Heart right ventricle (tissue), 16 donors: ENCODE measurements around the gene POGLUT2. TPM values are rescaled to one million over a fixed set of nuclear protein-coding genes. Genes with fewer than 3 reads are reported as not detected.

ENCODE experiments used
- ATAC-seq, 8 donors: fragments of 200-7000 bp; cut with Tn5 transposase; one replicate each; pipeline ENCODE4 v1.9.1; 2020; ENCODE audit warnings: mild to moderate bottlenecking in 8 of 8, moderate library complexity in 8 of 8, moderate number of reproducible peaks in 1 of 8
- DNase-seq, 2 donors: peaks; one replicate each; pipeline ENCODE4 v3.0.0-alpha.2; 2020
- H3K27ac ChIP-seq, 10 donors: fragments of 200-600 bp; sonication (generic) in 2 of 10; one replicate each; pipeline versions ENCODE4 v1.5.0 to v1.8.0; 2020 to 2022; ENCODE audit warnings: mild to moderate bottlenecking in 3 of 10
- H3K27me3 ChIP-seq, 7 donors: fragments of 200-600 bp; one replicate each; pipeline ENCODE4 v1.8.0; 2021 to 2022; ENCODE audit warnings: mild to moderate bottlenecking in 2 of 7
- H3K36me3 ChIP-seq, 9 donors: fragments of 200-600 bp; sonication (generic) in 1 of 9; one replicate each; pipeline versions ENCODE4 v1.5.0 to v1.8.0; 2020 to 2022; ENCODE audit warnings: mild to moderate bottlenecking in 2 of 9
- H3K4me1 ChIP-seq, 9 donors: fragments of 200-600 bp; sonication (generic) in 1 of 9; one replicate each; pipeline versions ENCODE4 v1.5.0 to v1.8.0; 2020 to 2022; ENCODE audit warnings: mild to moderate bottlenecking in 4 of 9
- H3K4me3 ChIP-seq, 10 donors: fragments of 200-600 bp; sonication (generic) in 2 of 10; one replicate each; pipeline versions ENCODE4 v1.5.0 to v1.8.0; 2020 to 2022; ENCODE audit warnings: mild to moderate bottlenecking in 7 of 10, moderate library complexity in 2 of 10
- H3K9me3 ChIP-seq, 11 donors: fragments of 200-600 bp in 10 of 11; sonication (generic) in 2 of 11; one replicate each; pipeline versions ENCODE4 v1.5.0 to v1.8.0; 2013 to 2022; ENCODE audit warnings: mild to moderate bottlenecking in 2 of 11, control low read depth in 1 of 11, moderate library complexity in 1 of 11
- whole genome bisulfite sequencing, 2 donors: extraction: QIAGEN DNeasy Blood & Tissue Kit; methylation state at CpG; one replicate each; pipeline ENCODE4 v1.1.7; 2013; ENCODE audit warnings: inconsistent platforms in 1 of 2; 5-methylcytosine and 5-hydroxymethylcytosine counted together
- intact Hi-C, 10 donors: fragments of 100-400 bp; cut with DNase I; formaldehyde crosslinking; loops; one replicate each; pipeline versions ENCODE4 v1.11.1 to v1.14.2; 2022
- polyA plus RNA-seq, 2 donors: library from polyadenylated mRNA; stranded (reverse); fragments of 200-250 nt; gene quantifications; one replicate each; pipeline ENCODE4 v1.2.3, GENCODE V29; 2013
- total RNA-seq, 10 donors: library from RNA; stranded (reverse); fragmentation: NEBNext Ultra II Directional in 3 of 10; extraction: Animal tissue kit (Norgen Biotek cat#: 25700) in 3 of 10; gene quantifications; one replicate each; pipeline versions ENCODE4 v1.2.1 to v1.2.4, GENCODE V29; 2021 to 2023
- TF ChIP-seq, protein P1 (sequence below), 9 donors: fragments of 200-600 bp; sonication (generic) in 2 of 9; IDR thresholded peaks; one replicate each; pipeline versions ENCODE4 v1.5.0 to v1.8.0; 2021 to 2022; ENCODE audit warnings: antibody characterized with exemption in 9 of 9, mild to moderate bottlenecking in 5 of 9, moderate library complexity in 1 of 9
- donor health status: Arrhythmogenic right ventricular cardiomyopathy.
- donor health status: ischemic (EF 13 %, LVEDD 7.1; RV severe dilation, severe dysfunction).
- donor health status: healthy with polysubstance abuse.
- donor health status: DM: no; HTN: yes; CAD: no.
- donor health status: DM: no; HTN: no; CAD: no.
- donor health status: ischemic (EF 25% LVEDD 6.9; RV normal size, moderate dysfunction).
- donor health status: ischemic (EF 25% LVEDD 5.7; RV mildly dilated, moderate dysfunction).
- donor health status: healthy.
- donor health status: DM: yes; HTN: yes; CAD: no.
- donor health status: Ischemic cardiomyopathy.
- donor health status: ischemic (EF 35%, LVEDD 5.7; RV mildly dilated, moderate dysfunction).
- donor health status: nonischemic (EF 11% LVEDD 7.7; RV severe dilation, severe dysfunction).
- donor health status: DM: yes; HTN: yes; CAD: no.
- donor health status: PGD.
- donor health status: ischemic (EF 29% LVEDD 5.4; RV normal size, mild dysfunction).
- donor health status: nonischemic (EF 23%, LVEDD 6.1; RV moderate dilation, normal function).

POGLUT2 gene
- total and polyA plus RNA-seq, 12 donors: 1.9 to 5.4 (median 2.8) TPM

DNA sequence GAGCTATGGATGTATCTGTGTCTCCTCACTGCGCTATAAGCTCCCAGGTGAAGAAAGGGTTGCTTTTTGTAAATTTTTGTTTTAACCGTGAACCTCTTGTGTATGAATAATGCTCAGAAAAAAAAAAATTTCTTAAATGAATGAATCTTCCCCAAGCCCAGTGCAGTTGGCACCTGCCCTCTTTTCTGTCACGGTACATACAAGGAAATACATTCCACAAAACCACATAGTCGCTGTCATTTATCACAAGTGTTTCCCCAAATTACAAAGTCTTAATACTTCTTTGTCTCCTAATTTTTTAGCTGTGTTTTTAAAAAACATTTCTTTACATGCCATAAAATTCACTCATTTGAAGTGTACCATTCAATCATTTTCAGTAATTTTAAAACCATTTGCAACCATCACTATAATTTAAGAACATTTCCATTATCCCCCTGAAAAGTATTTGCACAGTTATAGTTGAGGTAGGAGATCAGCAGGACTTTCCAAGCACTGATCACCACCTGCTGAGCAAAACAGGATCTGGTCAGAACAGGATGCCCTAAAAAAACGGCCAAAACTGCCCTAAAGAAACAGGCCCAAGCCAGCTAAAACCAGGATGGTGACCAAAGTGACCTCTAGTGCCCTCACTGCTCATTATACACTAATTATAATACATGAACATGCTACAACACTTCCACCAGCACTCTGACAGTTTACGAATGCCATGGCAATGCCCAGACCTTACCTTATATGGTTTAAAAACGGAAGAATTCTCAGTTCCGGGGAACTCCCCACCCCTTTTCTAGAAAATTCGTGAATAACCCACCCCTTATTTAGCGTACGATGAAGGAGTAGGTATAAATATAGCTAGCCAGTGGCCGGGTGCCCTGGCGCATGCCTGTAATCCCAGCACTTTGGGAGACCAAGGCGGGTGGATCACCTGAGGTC, 23.9 kb downstream of the POGLUT2 start:
- Histone ChIP-seq H3K36me3 (no peaks in the 10 kb centered on the region), H3K27me3 (no peaks in the 10 kb centered on the region), H3K4me3 (no peak overlapping the region), H3K9me3 (no peaks in the 10 kb centered on the region), H3K27ac (peak overlapping the region in 1 of 10 donors; percentile 93), H3K4me1 (peaks cover 0 to 30% (median 12%) of the 10 kb centered on the region in 9 donors)
- DNase-seq (no peak), ATAC-seq (no peak)
- intact Hi-C loops: loop anchor here in 3 of 10 donors (2.0 to 10.0 kb wide), 3 partner anchors 24 to 180 kb away; partner anchors contain the start of genes TPP2 (in 2 of the 3), BIVM (in 1 of the 3), ERCC5 (in 1 of the 3) and POGLUT2 (in 1 of the 3)
- TF ChIP-seq, protein P1, sequence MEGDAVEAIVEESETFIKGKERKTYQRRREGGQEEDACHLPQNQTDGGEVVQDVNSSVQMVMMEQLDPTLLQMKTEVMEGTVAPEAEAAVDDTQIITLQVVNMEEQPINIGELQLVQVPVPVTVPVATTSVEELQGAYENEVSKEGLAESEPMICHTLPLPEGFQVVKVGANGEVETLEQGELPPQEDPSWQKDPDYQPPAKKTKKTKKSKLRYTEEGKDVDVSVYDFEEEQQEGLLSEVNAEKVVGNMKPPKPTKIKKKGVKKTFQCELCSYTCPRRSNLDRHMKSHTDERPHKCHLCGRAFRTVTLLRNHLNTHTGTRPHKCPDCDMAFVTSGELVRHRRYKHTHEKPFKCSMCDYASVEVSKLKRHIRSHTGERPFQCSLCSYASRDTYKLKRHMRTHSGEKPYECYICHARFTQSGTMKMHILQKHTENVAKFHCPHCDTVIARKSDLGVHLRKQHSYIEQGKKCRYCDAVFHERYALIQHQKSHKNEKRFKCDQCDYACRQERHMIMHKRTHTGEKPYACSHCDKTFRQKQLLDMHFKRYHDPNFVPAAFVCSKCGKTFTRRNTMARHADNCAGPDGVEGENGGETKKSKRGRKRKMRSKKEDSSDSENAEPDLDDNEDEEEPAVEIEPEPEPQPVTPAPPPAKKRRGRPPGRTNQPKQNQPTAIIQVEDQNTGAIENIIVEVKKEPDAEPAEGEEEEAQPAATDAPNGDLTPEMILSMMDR (IDR thresholded peaks at IDR 0.05): no peak
- 91 to 92% methylated on average over 14 of the region's 14 CpGs for WGBS, 2 donors

DNA sequence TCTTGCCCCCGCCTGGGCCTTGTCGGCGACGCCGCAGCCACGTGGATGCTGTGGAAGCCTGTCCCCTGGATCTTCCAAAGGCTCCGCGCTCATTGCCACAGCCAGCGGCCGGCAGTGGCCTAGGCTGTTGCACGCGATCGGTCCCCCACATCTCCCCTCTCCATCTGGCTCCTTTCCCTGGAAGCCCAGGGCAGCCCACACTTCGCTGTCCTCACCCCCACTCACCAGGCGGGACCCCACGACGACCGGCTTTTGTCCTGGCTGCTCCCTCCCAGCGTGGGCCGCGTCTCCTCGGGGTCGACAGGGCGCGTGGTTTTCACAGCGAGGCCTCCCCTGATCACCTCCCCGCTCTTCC, 24.6 kb downstream of the POGLUT2 start:
- H3K36me3 ChIP-seq: no peaks in the 10 kb centered on the region
- H3K4me1 ChIP-seq: peaks cover 0 to 30% (median 12%) of the 10 kb centered on the region in 9 donors
- WGBS, 2 donors: 59 to 68% methylated on average over 27 of the region's 27 CpGs
- DNase-seq (peak; percentile 8 to 23), ATAC-seq (peak in 6 of 8 donors; percentile 7 to 37 (median 28))
- intact Hi-C loops: loop anchor here in 3 of 10 donors (2.0 to 10.0 kb wide), 3 partner anchors 25 to 179 kb away; partner anchors contain the start of genes TPP2 (in 2 of the 3), BIVM (in 1 of the 3), ERCC5 (in 1 of the 3) and POGLUT2 (in 1 of the 3)
- peak overlapping the region; percentile 32 to 93 (median 83) for H3K27ac ChIP-seq
- H3K4me3 ChIP-seq: peak overlapping the region; percentile 63 to 96 (median 86)
- no peaks in the 10 kb centered on the region for H3K9me3 ChIP-seq
- TF ChIP-seq, protein P1 (IDR thresholded peaks at IDR 0.05): no peak
- no peaks in the 10 kb centered on the region for H3K27me3 ChIP-seq

DNA sequence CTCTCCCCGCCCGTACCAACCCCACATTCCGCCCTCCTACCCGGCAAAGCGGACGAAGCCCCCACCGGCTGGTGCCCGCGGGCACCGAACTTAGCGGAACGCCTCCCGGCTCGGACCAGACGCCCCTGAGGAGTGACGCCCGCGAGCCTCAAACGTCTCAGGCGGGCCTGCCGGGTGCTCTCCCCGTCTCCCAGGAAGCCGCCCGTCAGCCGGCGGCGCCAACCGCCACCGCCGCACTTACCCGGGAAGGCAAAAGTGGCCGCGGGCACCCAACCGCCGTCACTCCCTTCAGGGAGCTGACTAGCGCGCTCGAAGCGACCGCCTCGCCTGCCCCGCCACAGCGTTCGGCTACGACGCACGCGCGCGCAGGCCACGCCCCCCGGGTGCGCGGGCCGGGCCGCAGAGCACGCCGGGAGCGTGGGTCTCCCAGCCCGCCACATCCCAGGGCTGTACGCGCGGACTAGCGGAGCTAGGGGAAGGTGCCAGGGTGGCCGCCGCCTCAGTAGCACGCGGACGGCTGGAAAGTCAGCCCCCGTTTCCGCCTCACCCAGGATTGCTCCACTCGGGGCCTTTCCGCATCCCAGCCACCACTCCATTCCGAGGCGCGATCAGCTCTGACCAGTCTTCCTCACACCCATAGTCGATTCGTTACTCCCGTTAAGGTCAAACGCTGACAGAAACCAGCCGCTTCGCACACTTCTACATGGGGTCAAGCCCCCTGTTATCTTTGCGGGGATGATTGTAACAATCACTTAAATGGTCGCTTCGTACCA, 25.1 kb downstream of the POGLUT2 start, which contains the start of gene TEX30:
TEX30 (minus strand) TSS at position 346 of the 773 bp plus-strand sequence. CDS start 3,760 bp downstream, outside the sequence.
- WGBS, 2 donors: 1% methylated on average over 67 to 85 of the region's 85 CpGs
- TF ChIP-seq, protein P1 (IDR thresholded peaks at IDR 0.05): peak in 4 of 9 donors; percentile 13 to 23 (median 18)
- Histone ChIP-seq H3K4me1 (peaks cover 0 to 30% (median 12%) of the 10 kb centered on the region in 9 donors), H3K36me3 (no peaks in the 10 kb centered on the region), H3K27ac (peak within 1 kb of the TSS; percentile 32 to 93 (median 83)), H3K4me3 (peak within 1 kb of the TSS; percentile 63 to 96 (median 86)), H3K27me3 (no peaks in the 10 kb centered on the region), H3K9me3 (no peaks in the 10 kb centered on the region)
- peak; percentile 99 to 100 (median 99) for ATAC-seq
- DNase-seq: peak; percentile 81 to 89
- intact Hi-C loops: loop anchor here in 3 of 10 donors (2.0 to 10.0 kb wide), 3 partner anchors 25 to 179 kb away; partner anchors contain the start of genes TPP2 (in 2 of the 3), BIVM (in 1 of the 3), ERCC5 (in 1 of the 3) and POGLUT2 (in 1 of the 3)
